HepG2 (cell line): ENCODE data around the gene ST6GALNAC6. TPM values are rescaled to one million over a fixed set of nuclear protein-coding genes. Genes with fewer than 3 reads are reported as not detected.
A peak's percentile ranks its signal among the peaks of the same experiment; 100 is the strongest.

Experiments used
- ATAC-seq: fragments of 200-7000 bp; cut with Tn5 transposase; 3 replicates; pipeline ENCODE4 v1.9.1; 2020; ENCODE audit warnings: mild to moderate bottlenecking, moderate library complexity
- BruUV-seq: library from RNA; stranded (reverse); fragments of 400-500 nt; replicated peaks from 2 replicates; lab custom pipeline; 2021; lab: Mats Ljungman, UMichigan
- CTCF ChIA-PET: fragments of 300-600 bp; formaldehyde crosslinking; extraction: SDS; loops from one replicate; lab custom pipeline; 2021; ENCODE audit warnings: low total read pairs, inconsistent platforms, low intra/inter-chr PET ratio; lab: Yijun Ruan, JAX
- POLR2A ChIA-PET: fragments of 350-600 bp; sonication (Branson Sonifier 250); formaldehyde crosslinking; loops from one replicate; lab custom pipeline; 2020; ENCODE audit warnings: antibody characterized with exemption, inconsistent platforms; lab: Yijun Ruan, JAX
- DNase-seq: peaks from one replicate; pipeline ENCODE4 v3.0.0-alpha.2; 2015; ENCODE audit warnings: low spot score
- FAIRE-seq: peaks from 3 replicates; lab custom pipeline; 2011; peaks lifted over from hg19 to GRCh38; lab: Jason Lieb, UNC
- H2AFZ ChIP-seq: one replicate; pipeline ENCODE4 v1.6.1; 2011; ENCODE audit warnings: low read length, inconsistent platforms
- H3K27ac ChIP-seq: fragments of 300-600 bp; 3 replicates; pipeline ENCODE4 v1.8.0; 2011; ENCODE audit warnings: mixed run types, mild to moderate bottlenecking, mixed read lengths, low read length, inconsistent platforms; ENCODE audit not compliant: insufficient read depth; ENCODE audit errors: extremely low read length
- H3K27me3 ChIP-seq, 2 experiments: fragments of 200-600 bp in 1 of 2; 2 replicates in 1 of 2; 3 replicates in 1 of 2; pipeline versions ENCODE4 v1.6.0 to v1.8.0; 2011; ENCODE audit warnings: low read length in 2 of 2, mild to moderate bottlenecking in 2 of 2, moderate library complexity in 2 of 2, inconsistent platforms in 1 of 2; ENCODE audit not compliant: insufficient read depth in 2 of 2, control insufficient read depth in 1 of 2
- H3K36me3 ChIP-seq, 2 experiments: fragments of 200-600 bp in 1 of 2; replicated peaks in 1 of 2; 2 replicates in 1 of 2; 3 replicates in 1 of 2; pipeline versions ENCODE4 v1.5.1 to v1.8.0; 2011; ENCODE audit warnings: low read length in 2 of 2, inconsistent platforms in 1 of 2; ENCODE audit not compliant: insufficient read depth in 2 of 2, control insufficient read depth in 1 of 2
- H3K4me1 ChIP-seq: 2 replicates; pipeline ENCODE4 v1.5.1; 2012; ENCODE audit warnings: low read length, inconsistent platforms; ENCODE audit not compliant: insufficient read depth
- H3K4me2 ChIP-seq: 2 replicates; pipeline ENCODE4 v1.6.0; 2011; ENCODE audit warnings: low read depth, low read length, inconsistent platforms
- H3K4me3 ChIP-seq, 3 experiments: fragments of 200-600 bp in 1 of 3; sonication (generic), shearing (Covaris generic) in 1 of 3; replicated peaks in 1 of 3; 2 replicates each; pipeline ENCODE4 v1.5.1; 2011 to 2016; ENCODE audit warnings: low read length in 3 of 3, inconsistent platforms in 2 of 3, low read depth in 2 of 3, mild to moderate bottlenecking in 2 of 3, control low read depth in 1 of 3, mixed read lengths in 1 of 3; ENCODE audit not compliant: insufficient read depth in 1 of 3
- H3K79me2 ChIP-seq: one replicate; pipeline ENCODE4 v1.6.1; 2011; ENCODE audit warnings: low read length, inconsistent platforms; ENCODE audit not compliant: insufficient read depth
- H3K9ac ChIP-seq: 2 replicates; pipeline ENCODE4 v1.6.0; 2011; ENCODE audit warnings: mild to moderate bottlenecking, low read depth, low read length, inconsistent platforms; ENCODE audit not compliant: insufficient read depth
- H3K9me3 ChIP-seq: 2 replicates; pipeline ENCODE4 v1.5.1; 2012; ENCODE audit warnings: mild to moderate bottlenecking, low read length
- H4K20me1 ChIP-seq: 2 replicates; pipeline ENCODE4 v1.6.0; 2011; ENCODE audit warnings: inconsistent platforms, mild to moderate bottlenecking, low read length, moderate library complexity; ENCODE audit not compliant: insufficient read depth
- ETV5 ChIP-seq: IDR thresholded peaks from 2 replicates; pipeline ENCODE4 v1.6.1; 2018; ENCODE audit warnings: missing biosample characterization, missing genetic modification reagents, inconsistent platforms, borderline replicate concordance
- PHF8 ChIP-seq: sonication (generic); formaldehyde crosslinking; IDR thresholded peaks from 2 replicates; pipeline ENCODE4 v1.5.0; 2020; ENCODE audit warnings: missing genetic modification reagents
- RFX5 ChIP-seq: IDR thresholded peaks from 2 replicates; pipeline ENCODE4 v1.6.1; 2011; ENCODE audit warnings: low read depth, low read length, improper control_type of control experiment
- TAF15 ChIP-seq: fragments of 200-400 bp; formaldehyde crosslinking; IDR thresholded peaks from one replicate; pipeline ENCODE4 v1.6.1; 2018; ENCODE audit warnings: mild to moderate bottlenecking, low read depth, low read length; ENCODE audit not compliant: poor library complexity, severe bottlenecking
- ZIK1 ChIP-seq: sonication (generic); formaldehyde crosslinking; IDR thresholded peaks from 2 replicates; pipeline ENCODE4 v1.5.0; 2020; ENCODE audit warnings: mild to moderate bottlenecking, low read depth, missing genetic modification reagents, borderline replicate concordance
- ZNF282 ChIP-seq: fragments of 450-650 bp; IDR thresholded peaks from 2 replicates; pipeline ENCODE4 v1.6.1; 2018; ENCODE audit not compliant: partially characterized antibody
- ZNF629 ChIP-seq: sonication (generic); formaldehyde crosslinking; conservative IDR thresholded peaks from 2 replicates; pipeline ENCODE4 v1.5.0; 2020; ENCODE audit warnings: missing genetic modification reagents
- ZSCAN22 ChIP-seq: sonication (generic); formaldehyde crosslinking; IDR thresholded peaks from 2 replicates; pipeline ENCODE4 v1.4.0; 2020; ENCODE audit warnings: mild to moderate bottlenecking, missing genetic modification reagents
- WGBS: methylation state at CpG from one replicate; pipeline ENCODE4 v1.1.6; 2017; ENCODE audit warnings: low lambda C conversion rate; 5-methylcytosine and 5-hydroxymethylcytosine counted together
- in situ Hi-C: cut with HindIII; loops from 2 replicates; pipeline ENCODE4 v1.10.0; 2017; ENCODE audit warnings: low pct_unique_long_range_greater_than_20kb; ENCODE audit not compliant: extremely low pct_ligation_motif_present
- intact Hi-C: fragments of 100-400 bp; cut with micrococcal nuclease; formaldehyde crosslinking; loops from one replicate; pipeline ENCODE4 v1.10.0; 2022; ENCODE audit not compliant: unreplicated experiment
- polyA plus RNA-seq, 8 experiments: library from polyadenylated mRNA; depleted of rRNA in 3 of 8; stranded (reverse) in 7 of 8; unstranded in 1 of 8; fragments of >200 nt; fragmentation: Illumina TruSeq in 4 of 8; extraction: Trizol in 4 of 8; gene quantifications; 2 replicates each; pipeline versions ENCODE4 v1.2.1 to v1.2.3, GENCODE V29; 2011 to 2016; ENCODE audit warnings: low read depth in 4 of 8, missing spikeins in 1 of 8, mixed read lengths in 1 of 8; ENCODE audit not compliant: insufficient read depth in 1 of 8
- total RNA-seq, 5 experiments: library from RNA; depleted of rRNA; stranded (reverse); fragments of >200 nt; fragmentation: Illumina TruSeq; extraction: Trizol; gene quantifications; 2 replicates each; pipeline ENCODE4 v1.2.3, GENCODE V29; 2016; ENCODE audit warnings: low read depth in 1 of 5
- TF ChIP-seq, protein P1 (sequence below): sonication (generic); formaldehyde crosslinking; IDR thresholded peaks from 2 replicates; pipeline ENCODE4 v1.4.0; 2020; ENCODE audit warnings: missing genetic modification reagents, borderline replicate concordance
- TF ChIP-seq, protein P2 (sequence below): sonication (generic); formaldehyde crosslinking; IDR thresholded peaks from 2 replicates; pipeline ENCODE4 v1.5.1; 2020; ENCODE audit warnings: mild to moderate bottlenecking, missing genetic modification reagents, moderate library complexity
- TF ChIP-seq, protein P3 (sequence below): IDR thresholded peaks from 2 replicates; pipeline ENCODE4 v1.6.1; 2016; ENCODE audit warnings: missing compliant biosample characterization, missing genetic modification reagents, borderline replicate concordance

ST6GALNAC6 gene
- total and polyA plus RNA-seq, 2 of the 13 experiments (the other 11 are each of a cell fraction or from before 2014, with no cell fraction given): 18.5 to 65.4 TPM

DNA sequence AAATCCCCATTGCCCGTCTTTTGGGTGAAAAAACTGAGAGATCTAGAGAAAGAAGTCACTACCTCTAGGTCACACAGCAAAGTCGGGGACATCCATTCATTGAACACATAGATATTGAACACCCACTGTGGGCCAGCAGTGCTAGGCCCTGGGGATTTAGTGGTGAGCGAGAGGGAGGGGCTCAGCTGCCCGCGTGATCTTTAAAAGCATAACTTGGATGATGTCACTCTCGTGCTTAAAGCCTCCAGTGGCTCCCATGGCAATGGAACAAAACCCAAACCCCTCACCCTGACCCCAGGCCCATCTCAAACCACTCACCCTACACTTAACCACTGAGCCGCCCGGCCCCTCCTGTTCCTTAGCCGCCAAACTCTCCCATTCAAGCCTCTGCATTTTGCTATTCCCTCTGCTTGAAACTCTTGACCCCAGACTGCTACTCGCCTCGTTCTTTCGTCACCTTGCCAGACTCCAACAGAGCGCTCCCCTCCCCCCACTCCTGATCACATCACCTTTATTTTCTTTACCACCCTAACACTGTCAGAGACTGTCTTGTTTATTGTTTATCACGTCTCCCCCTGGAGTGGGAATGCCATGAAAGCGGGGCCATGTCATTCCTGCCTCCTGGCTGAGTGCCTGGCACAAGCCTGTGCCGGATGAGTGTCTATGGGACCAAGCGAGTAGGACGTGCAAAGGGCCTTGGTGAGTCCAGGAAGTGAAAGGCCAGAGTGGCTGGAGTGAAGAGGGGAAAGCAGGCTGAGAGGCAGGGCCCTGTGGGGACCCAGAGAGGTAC is 31.9 kb upstream of the ST6GALNAC6 start (continued):
- TF ChIP-seq ETV5 (CRISPR knock-in tag): peak; percentile 27; the same call in 1 of the 2 replicates
- TF ChIP-seq, all 625 proteins: peak for 53

DNA sequence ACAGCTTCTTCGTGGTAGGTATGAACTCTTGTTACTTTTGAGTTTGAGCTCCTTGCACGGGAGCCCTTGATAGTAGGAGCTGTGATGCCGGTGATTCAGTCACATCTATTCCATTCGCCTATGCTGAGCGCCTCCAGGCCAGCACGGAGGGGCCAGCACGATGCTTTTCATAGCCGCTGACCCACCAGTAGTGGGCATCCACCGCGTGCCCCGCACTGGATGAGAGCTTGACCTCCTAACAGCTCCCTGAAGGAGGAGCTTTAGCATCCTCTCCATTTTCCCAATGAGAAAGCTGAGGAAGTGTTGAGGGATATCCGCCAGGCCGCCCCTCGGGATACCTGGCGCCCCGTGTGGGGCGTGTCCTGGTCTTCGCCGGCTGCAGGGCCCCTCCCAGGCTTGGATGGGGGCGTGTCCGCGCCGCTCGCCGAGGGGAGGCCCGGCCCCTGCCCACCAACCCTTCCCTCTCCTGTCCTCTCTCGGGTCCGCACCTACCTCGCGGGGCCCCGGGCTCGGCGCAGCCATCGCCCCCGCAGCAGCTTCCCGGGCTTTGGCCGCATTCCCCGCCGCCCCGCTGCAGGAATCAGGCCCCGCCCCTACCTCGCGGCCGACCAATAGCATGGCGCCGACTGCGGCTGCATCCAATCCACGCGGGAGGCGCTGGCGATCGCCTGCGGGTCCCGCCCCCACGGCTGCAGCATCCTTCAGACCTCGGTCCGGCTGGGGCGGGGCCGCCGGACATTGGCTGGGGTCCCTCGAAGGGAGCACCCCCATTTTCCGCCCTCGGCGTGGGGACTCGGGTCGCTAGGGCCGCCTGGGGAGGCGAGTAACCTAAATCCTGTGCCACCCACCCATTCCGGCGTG is 31.1 kb upstream of the ST6GALNAC6 start, which contains the start of gene PIP5KL1:
TSS of gene PIP5KL1 (minus strand) at position 547 of the 861 bp plus-strand sequence. CDS start at position 522, 25 bp downstream.
- H3K4me1 ChIP-seq: peaks cover 48% of the 10 kb centered on the region
- intact Hi-C loops (no loop called here), in situ Hi-C loops (no loop called here)
- H3K9me3 ChIP-seq: no peaks in the 10 kb centered on the region
- DNase-seq (peak; percentile 67), ATAC-seq (peak; percentile 80), FAIRE-seq (no peak)
- POLR2A ChIA-PET: interaction anchor here (1.1 to 1.3 kb wide), 2 partner anchors 14 to 22 kb away, joined by 3 read pairs; partner anchors contain the start of gene ST6GALNAC4
- 6% methylated on average over 10 of the region's 70 CpGs for WGBS
- H2AFZ ChIP-seq: no peak within 1 kb of the TSS
- no peak within 1 kb of the TSS for H3K9ac ChIP-seq
- no TSS peak for BruUV-seq
- peaks cover under 1% of the 10 kb centered on the region for H3K79me2 ChIP-seq
- H4K20me1 ChIP-seq: no peaks in the 10 kb centered on the region
- H3K27ac ChIP-seq: peak within 1 kb of the TSS; percentile 31
- peak within 1 kb of the TSS; percentile 66 for H3K4me2 ChIP-seq
- peaks cover 0 to 33% of the 10 kb centered on the region in 2 experiments for H3K27me3 ChIP-seq
- CTCF ChIA-PET: no interaction called here
- peak within 1 kb of the TSS; percentile 32 to 73 (median 64); a peak in 5 of 6 replicates for H3K4me3 ChIP-seq
- peaks cover 0 to 2% of the 10 kb centered on the region in 2 experiments; a peak in 1 of 5 replicates for H3K36me3 ChIP-seq
- TF ChIP-seq TAF15 (peak; percentile 65), PHF8 (CRISPR knock-in tag) (no peak), ZIK1 (CRISPR knock-in tag) (no peak), RFX5 (no peak), ZNF629 (0 out of 2 replicates have a peak, but pooled peaks have one; percentile 12), ZSCAN22 (CRISPR knock-in tag) (no peak), ZNF282 (no peak)
- TF ChIP-seq, protein P1, sequence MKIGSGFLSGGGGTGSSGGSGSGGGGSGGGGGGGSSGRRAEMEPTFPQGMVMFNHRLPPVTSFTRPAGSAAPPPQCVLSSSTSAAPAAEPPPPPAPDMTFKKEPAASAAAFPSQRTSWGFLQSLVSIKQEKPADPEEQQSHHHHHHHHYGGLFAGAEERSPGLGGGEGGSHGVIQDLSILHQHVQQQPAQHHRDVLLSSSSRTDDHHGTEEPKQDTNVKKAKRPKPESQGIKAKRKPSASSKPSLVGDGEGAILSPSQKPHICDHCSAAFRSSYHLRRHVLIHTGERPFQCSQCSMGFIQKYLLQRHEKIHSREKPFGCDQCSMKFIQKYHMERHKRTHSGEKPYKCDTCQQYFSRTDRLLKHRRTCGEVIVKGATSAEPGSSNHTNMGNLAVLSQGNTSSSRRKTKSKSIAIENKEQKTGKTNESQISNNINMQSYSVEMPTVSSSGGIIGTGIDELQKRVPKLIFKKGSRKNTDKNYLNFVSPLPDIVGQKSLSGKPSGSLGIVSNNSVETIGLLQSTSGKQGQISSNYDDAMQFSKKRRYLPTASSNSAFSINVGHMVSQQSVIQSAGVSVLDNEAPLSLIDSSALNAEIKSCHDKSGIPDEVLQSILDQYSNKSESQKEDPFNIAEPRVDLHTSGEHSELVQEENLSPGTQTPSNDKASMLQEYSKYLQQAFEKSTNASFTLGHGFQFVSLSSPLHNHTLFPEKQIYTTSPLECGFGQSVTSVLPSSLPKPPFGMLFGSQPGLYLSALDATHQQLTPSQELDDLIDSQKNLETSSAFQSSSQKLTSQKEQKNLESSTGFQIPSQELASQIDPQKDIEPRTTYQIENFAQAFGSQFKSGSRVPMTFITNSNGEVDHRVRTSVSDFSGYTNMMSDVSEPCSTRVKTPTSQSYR (CRISPR knock-in tag): no peak
- TF ChIP-seq, protein P2, sequence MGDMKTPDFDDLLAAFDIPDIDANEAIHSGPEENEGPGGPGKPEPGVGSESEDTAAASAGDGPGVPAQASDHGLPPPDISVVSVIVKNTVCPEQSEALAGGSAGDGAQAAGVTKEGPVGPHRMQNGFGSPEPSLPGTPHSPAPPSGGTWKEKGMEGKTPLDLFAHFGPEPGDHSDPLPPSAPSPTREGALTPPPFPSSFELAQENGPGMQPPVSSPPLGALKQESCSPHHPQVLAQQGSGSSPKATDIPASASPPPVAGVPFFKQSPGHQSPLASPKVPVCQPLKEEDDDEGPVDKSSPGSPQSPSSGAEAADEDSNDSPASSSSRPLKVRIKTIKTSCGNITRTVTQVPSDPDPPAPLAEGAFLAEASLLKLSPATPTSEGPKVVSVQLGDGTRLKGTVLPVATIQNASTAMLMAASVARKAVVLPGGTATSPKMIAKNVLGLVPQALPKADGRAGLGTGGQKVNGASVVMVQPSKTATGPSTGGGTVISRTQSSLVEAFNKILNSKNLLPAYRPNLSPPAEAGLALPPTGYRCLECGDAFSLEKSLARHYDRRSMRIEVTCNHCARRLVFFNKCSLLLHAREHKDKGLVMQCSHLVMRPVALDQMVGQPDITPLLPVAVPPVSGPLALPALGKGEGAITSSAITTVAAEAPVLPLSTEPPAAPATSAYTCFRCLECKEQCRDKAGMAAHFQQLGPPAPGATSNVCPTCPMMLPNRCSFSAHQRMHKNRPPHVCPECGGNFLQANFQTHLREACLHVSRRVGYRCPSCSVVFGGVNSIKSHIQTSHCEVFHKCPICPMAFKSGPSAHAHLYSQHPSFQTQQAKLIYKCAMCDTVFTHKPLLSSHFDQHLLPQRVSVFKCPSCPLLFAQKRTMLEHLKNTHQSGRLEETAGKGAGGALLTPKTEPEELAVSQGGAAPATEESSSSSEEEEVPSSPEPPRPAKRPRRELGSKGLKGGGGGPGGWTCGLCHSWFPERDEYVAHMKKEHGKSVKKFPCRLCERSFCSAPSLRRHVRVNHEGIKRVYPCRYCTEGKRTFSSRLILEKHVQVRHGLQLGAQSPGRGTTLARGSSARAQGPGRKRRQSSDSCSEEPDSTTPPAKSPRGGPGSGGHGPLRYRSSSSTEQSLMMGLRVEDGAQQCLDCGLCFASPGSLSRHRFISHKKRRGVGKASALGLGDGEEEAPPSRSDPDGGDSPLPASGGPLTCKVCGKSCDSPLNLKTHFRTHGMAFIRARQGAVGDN (CRISPR knock-in tag): peak; percentile 69
- TF ChIP-seq, protein P3, sequence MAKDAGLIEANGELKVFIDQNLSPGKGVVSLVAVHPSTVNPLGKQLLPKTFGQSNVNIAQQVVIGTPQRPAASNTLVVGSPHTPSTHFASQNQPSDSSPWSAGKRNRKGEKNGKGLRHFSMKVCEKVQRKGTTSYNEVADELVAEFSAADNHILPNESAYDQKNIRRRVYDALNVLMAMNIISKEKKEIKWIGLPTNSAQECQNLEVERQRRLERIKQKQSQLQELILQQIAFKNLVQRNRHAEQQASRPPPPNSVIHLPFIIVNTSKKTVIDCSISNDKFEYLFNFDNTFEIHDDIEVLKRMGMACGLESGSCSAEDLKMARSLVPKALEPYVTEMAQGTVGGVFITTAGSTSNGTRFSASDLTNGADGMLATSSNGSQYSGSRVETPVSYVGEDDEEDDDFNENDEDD (CRISPR knock-in tag): 0 out of 2 replicates have a peak, but pooled peaks have one; percentile 15
